Omental fat pad (tissue), 4 donors: ENCODE data around the gene SYNDIG1. TPM values are rescaled to one million over a fixed set of nuclear protein-coding genes. Genes with fewer than 3 reads are reported as not detected.

Source experiments
- ATAC-seq: fragments of 150-250 bp; one replicate; pipeline ENCODE4 v1.9.1; 2016; ENCODE audit warnings: mild to moderate bottlenecking, moderate library complexity; ENCODE audit not compliant: low FRiP score
- DNase-seq: peaks from one replicate; pipeline ENCODE4 v3.0.0-alpha.2; 2019; ENCODE audit warnings: low spot score
- CTCF ChIP-seq, 3 donors: fragments of 450-650 bp; IDR thresholded peaks; one replicate each; pipeline ENCODE4 v1.5.1; 2016 to 2017; ENCODE audit warnings: antibody characterized with exemption in 3 of 3, mild to moderate bottlenecking in 3 of 3, moderate library complexity in 2 of 3
- total RNA-seq, 4 donors: library from RNA; depleted of rRNA; stranded (reverse); fragments of >200 nt; gene quantifications; one replicate each; pipeline ENCODE4 v1.1.0, GENCODE V29; 2016

SYNDIG1 gene
- total RNA-seq, 4 donors from 2014 or later = 0.19 to 0.24 TPM; not detected in 2

- DNase-seq (no peak), ATAC-seq (no peak)
- TF ChIP-seq CTCF (IDR thresholded peaks at IDR 0.05) = no peak
Measured at GRCh38 chr20:24627926-24628325, 158.5 kb downstream of the SYNDIG1 start.

- DNase-seq (no peak), ATAC-seq (no peak)
- TF ChIP-seq CTCF (IDR thresholded peaks at IDR 0.05) = no peak
Measured at GRCh38 chr20:24628985-24629384, 159.6 kb downstream of the SYNDIG1 start.

GRCh38 chr20:24629668-24630067 lies 160.2 kb downstream of the SYNDIG1 start:
- no peak for ATAC-seq
- no peak for DNase-seq
- TF ChIP-seq CTCF (IDR thresholded peaks at IDR 0.05) = no peak

- no peak for TF ChIP-seq CTCF (IDR thresholded peaks at IDR 0.05)
- DNase-seq (no peak), ATAC-seq (no peak)
Measured at GRCh38 chr20:24630486-24631172, 161.2 kb downstream of the SYNDIG1 start.

GRCh38 chr20:24631173-24631505 lies 161.7 kb downstream of the SYNDIG1 start:
- ATAC-seq = no peak
- no peak for DNase-seq
- no peak for TF ChIP-seq CTCF (IDR thresholded peaks at IDR 0.05)

GRCh38 chr20:24632581-24632980 lies 163.2 kb downstream of the SYNDIG1 start:
- DNase-seq = no peak
- no peak for ATAC-seq
- no peak for TF ChIP-seq CTCF (IDR thresholded peaks at IDR 0.05)

GRCh38 chr20:24633026-24633425 lies 163.6 kb downstream of the SYNDIG1 start:
- ATAC-seq = no peak

More at GRCh38 chr20:24633026-24633425, 163.6 kb downstream of the SYNDIG1 start:
- no peak for DNase-seq
- no peak for TF ChIP-seq CTCF (IDR thresholded peaks at IDR 0.05)
